KOPT-K1 (cell line): ENCODE results near the gene ANO6.
"Not testable (repeated sequence)": the region's sequence is repeated elsewhere in the genome, so short reads cannot be mapped to it uniquely, and the experiment has no call there.

Source experiments
- H3K27ac ChIP-seq: fragments of 200-600 bp; sonication (generic); 2 replicates; pipeline ENCODE4 v1.5.1; 2016; ENCODE audit warnings: antibody characterized with exemption, mild to moderate bottlenecking, low read depth, low read length; ENCODE audit not compliant: poor library complexity, severe bottlenecking
- H3K36me3 ChIP-seq: fragments of 200-600 bp; sonication (generic); 2 replicates; pipeline ENCODE4 v1.5.1; 2017; ENCODE audit warnings: antibody characterized with exemption, mild to moderate bottlenecking, low read length, moderate library complexity; ENCODE audit not compliant: insufficient read depth
- H3K9me3 ChIP-seq: fragments of 200-600 bp; sonication (generic); 2 replicates; pipeline ENCODE4 v1.5.1; 2017; ENCODE audit warnings: antibody characterized with exemption, low read length, mild to moderate bottlenecking; ENCODE audit not compliant: insufficient read depth, poor library complexity, severe bottlenecking

ANO6 gene

GRCh38 chr12:45220363-45220931 is 4.6 kb downstream of the ANO6 start:
- no peaks in the 10 kb centered on the region for H3K9me3 ChIP-seq
- H3K27ac ChIP-seq = no peak overlapping the region
- 0 out of 2 replicates have a peak, but pooled peaks cover 2% of the 10 kb centered on the region for H3K36me3 ChIP-seq

GRCh38 chr12:45220969-45221368 is 5.1 kb downstream of the ANO6 start:
- no peak overlapping the region for H3K27ac ChIP-seq
- H3K9me3 ChIP-seq = no peaks in the 10 kb centered on the region
- 0 out of 2 replicates have a peak, but pooled peaks cover 7% of the 10 kb centered on the region for H3K36me3 ChIP-seq

GRCh38 chr12:45223868-45224267 is 8.0 kb downstream of the ANO6 start:
- no peak overlapping the region for H3K27ac ChIP-seq
- H3K36me3 ChIP-seq = peaks cover 14% of the 10 kb centered on the region
- H3K9me3 ChIP-seq = no peaks in the 10 kb centered on the region

- H3K36me3 ChIP-seq = peaks cover 17% of the 10 kb centered on the region
- no peaks in the 10 kb centered on the region for H3K9me3 ChIP-seq
- H3K27ac ChIP-seq = no peak overlapping the region
These were observed 8.4 kb downstream of the ANO6 start for GRCh38 chr12:45224311-45224710.

GRCh38 chr12:45226021-45226420 is 10.1 kb downstream of the ANO6 start:
- no peaks in the 10 kb centered on the region for H3K9me3 ChIP-seq
- no peak overlapping the region for H3K27ac ChIP-seq
- peaks cover 17% of the 10 kb centered on the region for H3K36me3 ChIP-seq

GRCh38 chr12:45227316-45228067 is 11.6 kb downstream of the ANO6 start:
- H3K36me3 ChIP-seq = peaks cover 18% of the 10 kb centered on the region
- H3K27ac ChIP-seq = no peak overlapping the region
- no peaks in the 10 kb centered on the region for H3K9me3 ChIP-seq

- Histone ChIP-seq H3K9me3 (no peaks in the 10 kb centered on the region), H3K36me3 (peaks cover 17% of the 10 kb centered on the region), H3K27ac (no peak overlapping the region)
These were observed 15.7 kb downstream of the ANO6 start for GRCh38 chr12:45231515-45232145.

- Histone ChIP-seq H3K36me3 (peaks cover 17% of the 10 kb centered on the region), H3K27ac (no peak overlapping the region), H3K9me3 (no peaks in the 10 kb centered on the region)
These were observed 16.4 kb downstream of the ANO6 start for GRCh38 chr12:45232146-45232755.

GRCh38 chr12:45232756-45233372 is 17.0 kb downstream of the ANO6 start:
- Histone ChIP-seq H3K9me3 (no peaks in the 10 kb centered on the region), H3K36me3 (peaks cover 17% of the 10 kb centered on the region), H3K27ac (no peak overlapping the region)

GRCh38 chr12:45234139-45234865 is 18.4 kb downstream of the ANO6 start:
- Histone ChIP-seq H3K9me3 (no peaks in the 10 kb centered on the region), H3K27ac (no peak overlapping the region), H3K36me3 (peaks cover 8% of the 10 kb centered on the region; the same call in 1 of the 2 replicates)

GRCh38 chr12:45235087-45236025 is 19.5 kb downstream of the ANO6 start:
- peaks cover 8% of the 10 kb centered on the region; the same call in 1 of the 2 replicates for H3K36me3 ChIP-seq
- H3K9me3 ChIP-seq = no peaks in the 10 kb centered on the region
- H3K27ac ChIP-seq = no peak overlapping the region

GRCh38 chr12:45236383-45236782 is 20.5 kb downstream of the ANO6 start:
- H3K27ac ChIP-seq, H3K36me3 ChIP-seq, H3K9me3 ChIP-seq: not testable (repeated sequence)

GRCh38 chr12:45242180-45242579 is 26.3 kb downstream of the ANO6 start:
- H3K36me3 ChIP-seq = peaks cover 5% of the 10 kb centered on the region; the same call in 1 of the 2 replicates
- H3K27ac ChIP-seq = no peak overlapping the region
- no peaks in the 10 kb centered on the region for H3K9me3 ChIP-seq
